Stimulated activated CD4-positive, alpha-beta T cell treated with anti-CD3 and anti-CD28 coated beads, Interleukin-15, amount 100 ng/mL, for 48 hours (primary cell): ENCODE data around the gene NDUFAF8.
A peak's percentile ranks its signal among the peaks of the same experiment; 100 is the strongest.
"Not testable (repeated sequence)": the region's sequence is repeated elsewhere in the genome, so short reads cannot be mapped to it uniquely, and the experiment has no call there.

ENCODE experiments used
- DNase-seq, 2 donors: peaks; one replicate each; pipeline ENCODE4 v3.0.0-alpha.2; 2020; ENCODE audit warnings: low read depth in 2 of 2

NDUFAF8 gene

DNA sequence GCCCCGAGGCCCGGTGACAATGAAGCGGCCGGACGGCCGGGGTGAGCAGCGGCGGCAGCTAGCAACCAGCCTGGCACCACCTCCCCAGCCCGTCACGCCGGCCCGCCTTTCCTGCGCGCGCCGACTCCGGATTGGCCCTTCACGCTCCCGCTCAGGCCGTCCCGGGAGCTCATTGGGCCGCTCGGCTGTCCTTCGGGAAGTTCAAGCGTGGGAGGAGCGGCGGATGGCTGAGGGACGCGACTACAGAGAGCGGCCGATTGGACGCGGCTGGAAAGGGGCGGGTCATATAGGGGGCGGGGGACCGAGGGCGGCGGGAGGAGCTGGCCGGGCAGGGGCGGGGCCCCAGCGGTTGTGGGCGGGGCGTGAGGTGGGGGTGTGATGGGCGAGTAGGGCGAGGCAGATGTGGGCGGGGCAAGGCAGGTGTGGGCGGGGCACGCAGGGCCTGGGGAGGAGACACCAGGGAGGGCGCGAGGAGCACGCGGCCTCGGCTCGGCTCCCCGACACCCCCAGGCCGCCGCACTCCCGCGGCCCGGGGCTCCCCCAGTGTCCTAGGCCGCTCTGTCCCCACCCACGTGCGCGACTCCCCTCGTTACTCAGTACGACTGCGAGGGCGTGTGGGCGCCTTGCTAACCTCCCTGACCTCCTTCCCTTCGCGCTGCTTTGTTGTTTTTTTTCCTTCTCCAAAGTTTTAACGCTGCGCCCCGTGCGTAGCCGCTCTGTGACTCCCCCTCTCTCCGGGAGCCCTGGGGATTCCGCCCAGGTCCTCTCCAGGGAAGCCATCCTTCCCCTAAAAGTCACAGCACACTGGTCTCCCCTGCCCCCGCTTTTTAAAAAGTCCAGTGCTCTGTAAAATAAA lies 16.0 kb upstream of the NDUFAF8 start, which contains the start of gene CEP131:
Gene CEP131 (minus strand): TSS at position 60 of the 856 bp plus-strand sequence. CDS start 2,909 bp downstream, outside the sequence.
- DNase-seq, result peak; percentile 99 to 100

DNA sequence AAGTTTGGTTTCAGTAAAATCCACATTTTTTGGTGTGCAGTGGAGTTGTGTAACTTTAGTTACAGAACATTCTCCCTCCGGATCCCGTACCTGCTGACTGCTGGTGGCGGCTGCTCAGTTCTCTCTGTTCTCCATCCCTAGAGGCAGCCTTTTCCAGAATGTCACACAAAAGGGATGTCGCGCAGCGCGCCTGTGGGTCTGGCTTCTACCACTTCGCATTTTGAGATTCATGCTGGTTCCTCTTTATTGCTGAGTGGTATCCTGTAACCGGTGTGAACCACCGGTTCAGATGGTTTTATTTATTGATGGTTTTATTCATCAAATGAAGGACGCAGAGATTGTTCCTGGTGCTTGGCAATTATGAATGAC lies 15.4 kb upstream of the NDUFAF8 start:
- no peak for DNase-seq

DNA sequence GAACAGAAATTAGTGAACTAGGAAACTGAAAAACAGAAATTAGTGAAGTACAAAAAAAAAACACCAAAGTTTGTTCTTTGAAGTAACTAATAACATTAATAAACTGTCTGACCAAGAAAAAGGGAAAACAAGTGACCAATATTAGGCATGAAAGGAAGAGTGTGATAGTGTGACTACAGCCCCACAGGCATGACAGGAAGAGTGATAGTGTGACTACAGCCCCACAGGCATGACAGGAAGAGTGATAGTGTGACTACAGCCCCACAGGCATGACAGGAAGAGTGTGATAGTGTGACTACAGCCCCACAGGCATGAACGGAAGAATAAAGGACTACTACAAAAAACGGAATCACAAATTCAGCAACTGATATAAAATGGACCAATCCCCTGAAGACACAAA lies 11.5 kb upstream of the NDUFAF8 start:
- not testable (repeated sequence) for DNase-seq

DNA sequence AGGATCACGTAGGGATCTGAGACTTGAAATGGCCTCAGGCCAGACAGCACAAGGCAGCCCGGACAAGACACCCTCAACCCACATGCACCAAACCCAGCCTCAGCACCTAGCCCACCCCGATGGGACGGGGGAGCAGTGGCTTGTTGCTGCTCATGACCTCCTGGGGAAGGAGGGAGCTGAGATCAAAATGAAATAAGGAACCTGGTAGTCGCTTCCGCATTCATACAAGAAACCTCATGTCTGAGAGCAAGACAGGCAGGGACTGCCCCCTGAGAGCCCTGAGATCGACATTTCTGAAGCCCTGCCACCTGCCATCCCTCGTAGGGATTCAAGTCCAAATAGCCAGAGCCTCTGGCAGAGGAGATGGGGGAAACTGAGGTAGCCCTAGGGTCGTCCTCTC lies 10.7 kb upstream of the NDUFAF8 start:
- DNase-seq, result no peak

DNA sequence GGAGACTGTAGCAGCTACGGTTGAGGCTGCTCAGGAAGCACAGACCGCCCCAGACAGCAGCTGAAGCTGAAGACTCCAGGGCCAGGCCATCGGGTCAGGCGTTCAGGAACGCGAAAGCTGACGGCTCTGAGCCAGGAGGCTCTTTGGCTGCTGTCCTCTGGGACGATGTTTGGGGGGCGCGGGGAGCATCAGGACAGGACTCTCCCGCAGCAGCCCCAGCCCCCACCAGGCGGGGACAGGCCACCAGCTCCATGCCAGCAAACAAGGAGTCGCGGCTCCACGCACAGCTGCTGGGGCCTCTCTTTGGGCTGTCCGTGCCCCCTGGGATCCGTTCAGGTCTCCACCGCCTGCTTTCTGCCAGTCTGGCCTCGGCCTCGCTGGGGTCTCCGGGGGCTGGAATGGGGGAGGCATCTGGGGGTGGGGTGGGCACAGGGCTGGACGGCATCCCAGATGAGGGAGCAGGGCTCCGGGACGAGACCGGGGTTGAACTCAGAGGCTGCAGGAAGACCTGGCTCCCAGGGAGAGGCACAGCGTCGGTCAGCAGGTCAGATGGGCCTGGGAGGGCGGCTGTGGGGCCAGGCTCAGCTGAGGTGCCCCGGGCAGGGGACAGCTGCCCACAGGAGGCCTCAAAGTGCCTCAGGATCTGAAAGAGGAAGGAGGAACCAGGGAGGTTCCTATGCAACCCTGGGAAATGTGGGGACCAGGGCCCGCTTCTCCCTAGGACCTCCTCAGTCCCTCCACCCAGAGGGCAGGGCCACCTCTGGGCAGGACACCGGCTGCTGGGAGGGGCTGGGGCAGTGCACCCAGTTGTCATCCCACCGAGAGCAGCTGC lies 10.1 kb upstream of the NDUFAF8 start:
- DNase-seq, result no peak

- DNase-seq, result no peak
Measured at GRCh38 chr17:81229666-81229920, 9.5 kb upstream of the NDUFAF8 start.

DNA sequence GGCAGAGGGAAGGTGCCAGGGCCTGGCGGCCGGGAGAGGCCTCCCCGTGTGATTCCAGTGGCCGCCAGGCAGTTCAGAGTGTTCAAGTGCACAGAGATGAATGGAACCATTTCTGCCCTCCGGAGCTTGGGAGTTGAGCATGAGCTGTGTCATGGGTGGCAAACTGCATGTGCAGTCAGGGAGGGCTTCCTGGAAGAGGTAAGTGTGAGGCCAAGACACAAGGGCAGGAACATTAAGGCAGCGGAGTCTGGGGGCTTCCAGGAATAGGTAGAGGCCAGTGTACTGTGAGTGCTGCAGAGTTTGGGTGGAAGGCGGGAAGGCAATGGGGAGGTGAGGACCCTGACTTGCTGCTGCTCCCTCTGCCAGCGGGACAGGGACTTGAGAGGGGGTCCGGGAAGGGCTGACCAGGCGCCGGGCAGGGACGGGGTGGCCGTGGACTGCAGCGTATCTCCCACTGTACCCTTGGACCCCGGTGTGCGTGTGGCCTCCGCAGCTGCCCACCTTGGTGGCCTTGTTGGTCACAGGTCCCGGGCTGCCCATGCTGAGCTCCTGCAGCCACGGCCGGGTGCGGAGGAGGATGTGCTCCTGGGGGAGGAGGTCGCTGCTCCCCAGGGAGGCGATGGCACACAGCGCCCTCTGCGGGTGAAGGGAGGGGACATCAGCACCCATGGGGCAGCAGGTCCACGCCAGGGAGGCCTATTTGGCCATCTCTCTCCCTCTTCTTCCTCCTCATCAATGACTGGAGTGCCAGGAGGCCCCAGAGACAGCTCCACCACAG lies 8.9 kb upstream of the NDUFAF8 start:
- no peak for DNase-seq

GRCh38 chr17:81231121-81231645 lies 7.9 kb upstream of the NDUFAF8 start:
- DNase-seq, result no peak

GRCh38 chr17:81231766-81232581 lies 7.1 kb upstream of the NDUFAF8 start:
- no peak for DNase-seq

DNA sequence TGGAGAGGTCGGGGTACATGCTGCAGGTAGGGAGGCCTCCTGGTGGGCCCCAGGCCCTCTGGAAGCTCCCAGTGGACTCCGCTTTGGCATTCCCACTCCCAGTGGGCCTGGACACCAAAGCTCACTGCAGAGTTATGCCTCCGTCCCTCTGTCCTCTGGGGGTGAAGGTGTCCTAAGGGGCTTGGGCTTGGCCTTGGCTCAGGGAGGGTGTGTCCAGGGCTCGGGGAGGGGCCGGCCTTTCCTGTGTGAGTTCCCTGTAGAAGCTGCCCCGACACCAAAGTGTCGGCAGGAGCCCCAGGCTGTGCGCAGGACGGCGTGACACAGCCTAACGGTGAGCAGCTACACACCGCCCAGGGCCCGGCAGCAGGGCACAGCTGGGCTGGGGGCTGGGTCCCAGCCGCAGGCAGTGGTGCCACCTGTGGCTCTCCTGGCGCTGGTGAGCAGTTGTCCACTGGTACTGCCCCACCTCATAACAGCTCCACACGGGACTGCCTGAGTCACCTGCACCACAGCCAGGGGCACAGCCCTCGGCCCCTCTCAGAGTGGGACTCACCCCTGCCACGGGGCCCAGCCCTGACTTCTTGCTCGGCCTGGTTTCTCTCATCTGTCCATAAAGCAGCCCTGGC lies 6.4 kb upstream of the NDUFAF8 start:
- no peak for DNase-seq

DNA sequence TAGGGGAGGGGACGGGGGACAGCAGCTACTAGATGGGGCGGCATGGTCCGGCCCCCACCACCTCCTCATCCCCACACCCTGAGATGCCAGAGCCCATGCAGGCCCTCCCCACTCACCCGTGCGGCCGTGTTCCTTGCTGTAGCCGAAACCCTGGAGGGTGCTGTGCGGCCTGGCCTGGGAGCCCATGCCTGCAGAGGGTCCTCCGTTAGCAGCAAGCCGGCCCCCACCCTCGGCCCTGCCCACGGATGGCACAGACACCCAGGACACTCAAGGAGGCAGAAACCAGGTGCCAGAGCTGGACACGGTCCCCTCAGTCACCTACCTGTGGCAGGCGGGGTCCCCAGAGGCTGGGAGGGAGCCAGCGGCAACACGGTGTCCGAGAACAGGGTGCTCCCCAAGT lies 5.8 kb upstream of the NDUFAF8 start:
- DNase-seq, result no peak

GRCh38 chr17:81233811-81234505 lies 5.2 kb upstream of the NDUFAF8 start:
- DNase-seq, result no peak

- no peak for DNase-seq
Measured at GRCh38 chr17:81234506-81234855, 4.6 kb upstream of the NDUFAF8 start.

DNA sequence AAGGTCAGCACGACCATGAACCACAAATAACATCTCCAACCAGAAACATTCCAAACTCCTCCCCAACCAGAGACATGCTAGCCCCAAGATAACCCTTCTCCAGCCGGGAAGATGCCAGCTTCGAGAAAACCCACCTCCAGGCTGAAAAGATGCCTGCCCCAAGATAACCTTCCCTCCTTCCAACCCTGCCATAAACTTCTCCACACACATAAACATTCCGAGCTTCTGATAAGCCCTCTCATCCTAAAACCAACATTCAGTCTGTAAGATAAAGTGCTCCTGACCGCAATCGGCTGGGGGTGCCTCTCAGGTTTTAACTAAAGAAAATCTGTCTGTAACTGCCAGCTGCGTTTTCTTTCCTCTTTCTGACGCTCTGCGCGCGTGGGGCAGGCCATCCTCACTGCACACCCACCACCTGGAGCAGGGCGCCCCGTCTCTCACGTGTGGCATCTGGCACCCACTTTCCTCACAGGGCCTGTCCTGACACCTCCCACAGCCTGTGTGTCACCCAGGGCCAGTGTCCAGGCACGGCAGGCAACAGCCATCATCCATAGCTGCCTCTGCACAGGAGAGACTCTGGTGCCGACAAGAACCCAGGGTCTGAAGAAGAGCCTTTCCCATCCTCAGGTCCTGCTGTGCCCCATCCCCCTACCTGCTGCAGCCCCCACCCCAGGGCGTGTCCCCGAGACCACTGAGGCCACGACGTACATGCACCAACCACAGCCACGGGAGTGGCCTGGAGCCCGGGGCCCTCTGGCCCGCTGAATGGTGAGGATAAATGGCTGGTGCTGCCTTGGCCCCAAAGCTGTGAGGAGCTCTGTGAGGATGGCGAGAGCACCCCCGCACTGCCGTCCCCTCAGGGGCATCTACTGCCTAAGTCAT lies 3.9 kb upstream of the NDUFAF8 start:
- DNase-seq, result no peak

DNA sequence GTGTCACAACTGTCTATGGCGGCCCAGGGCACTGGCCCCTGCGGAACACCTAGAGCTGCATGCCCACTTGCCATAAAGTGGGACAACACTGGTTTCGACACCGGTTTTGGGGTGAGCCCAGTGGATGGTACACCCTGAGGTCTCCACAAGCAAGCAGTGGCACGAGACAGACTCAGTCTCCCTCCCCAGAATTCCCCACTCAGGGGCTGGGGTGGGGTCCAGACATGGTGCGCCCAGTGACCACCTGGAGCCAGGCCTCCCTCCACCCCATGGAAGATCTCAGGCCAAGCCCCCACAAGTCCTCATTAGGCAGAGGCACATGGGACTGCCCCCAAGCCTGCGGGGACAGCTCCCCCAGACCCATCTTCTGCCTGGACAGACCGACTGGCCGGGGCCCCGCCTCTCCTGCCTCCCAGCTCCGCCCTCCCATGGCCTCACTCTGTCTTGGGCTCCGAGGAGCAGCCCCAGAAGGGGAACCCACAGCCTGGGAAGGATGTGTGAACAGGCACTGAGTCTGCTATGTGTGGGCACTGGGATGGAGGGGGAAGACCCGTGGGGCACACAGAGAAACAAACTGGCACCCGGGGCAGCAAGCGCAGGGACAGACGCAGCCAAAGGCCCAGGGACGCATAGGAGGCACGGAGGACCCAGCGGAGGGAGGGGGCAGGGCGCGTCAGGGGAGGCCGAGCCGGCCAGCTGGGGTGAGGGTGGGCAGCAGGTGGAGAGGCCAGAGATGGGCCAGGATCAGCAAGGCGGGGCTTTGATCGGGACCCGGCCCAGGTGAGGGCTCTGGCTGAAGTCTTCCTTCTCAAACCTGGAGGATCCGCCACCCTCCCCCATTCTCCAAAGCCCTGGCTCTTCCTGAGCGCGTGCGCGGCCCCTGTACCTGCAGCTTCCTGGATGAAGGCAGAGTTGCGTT lies 3.0 kb upstream of the NDUFAF8 start:
- DNase-seq, result no peak

DNA sequence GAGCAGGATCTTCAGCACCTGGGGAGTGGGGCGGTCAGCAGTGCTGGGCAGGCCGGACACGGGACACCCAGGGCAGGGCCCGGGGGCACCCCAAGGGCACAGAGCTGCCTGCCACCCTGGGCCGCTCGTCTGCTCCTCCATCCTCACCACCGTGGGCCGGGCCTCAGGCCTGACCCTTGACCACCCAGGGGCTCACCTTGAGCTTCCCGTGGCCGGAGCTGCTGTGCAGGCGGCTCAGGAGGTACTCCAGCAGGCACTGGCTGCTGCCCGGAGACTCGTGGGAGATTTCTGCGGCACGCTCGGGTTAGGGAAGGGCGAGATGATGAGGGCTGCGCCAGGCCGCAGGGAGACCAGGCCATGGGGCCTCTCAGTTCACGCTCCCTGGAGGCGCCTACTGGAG lies 2.3 kb upstream of the NDUFAF8 start:
- DNase-seq, result no peak

GRCh38 chr17:81237591-81238489 lies 1.3 kb upstream of the NDUFAF8 start:
- no peak for DNase-seq
